IPS-NIHi11 (cell line): ENCODE measurements around the gene CNRIP1.
"Not testable (repeated sequence)": the region's sequence is repeated elsewhere in the genome, so short reads cannot be mapped to it uniquely, and the experiment has no call there.

Experiments
- DNase-seq: peaks from one replicate; pipeline ENCODE4 v3.0.0; 2012; ENCODE audit warnings: mixed read lengths, low spot score

Gene CNRIP1, protein sequence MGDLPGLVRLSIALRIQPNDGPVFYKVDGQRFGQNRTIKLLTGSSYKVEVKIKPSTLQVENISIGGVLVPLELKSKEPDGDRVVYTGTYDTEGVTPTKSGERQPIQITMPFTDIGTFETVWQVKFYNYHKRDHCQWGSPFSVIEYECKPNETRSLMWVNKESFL

GRCh38 chr2:68319398-68320117, at the start of gene CNRIP1:
Gene CNRIP1 (minus strand): TSS chr2:68319949. CDS start chr2:68319400, 549 bp downstream.
- DNase-seq, result peak; percentile 69

DNA sequence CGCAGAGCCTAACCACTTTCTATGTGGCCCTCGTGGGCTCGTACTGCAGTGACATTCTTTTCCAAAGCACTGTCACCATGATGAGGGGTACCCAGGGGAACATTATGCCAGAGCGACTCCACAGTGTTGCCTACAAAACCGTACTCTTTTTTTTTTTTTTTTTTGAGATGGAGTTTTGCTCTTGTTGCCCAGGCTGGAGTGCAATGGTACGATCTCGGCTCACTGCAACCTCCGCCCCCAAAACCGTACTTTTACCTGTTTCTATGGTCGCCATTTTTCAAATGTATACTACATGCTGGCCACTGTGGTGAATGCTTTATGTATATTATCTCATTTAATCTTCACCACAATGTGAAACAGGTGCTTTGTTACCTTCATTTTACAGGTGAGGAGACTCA, 49.6 kb upstream of the CNRIP1 start:
- no peak for DNase-seq

GRCh38 chr2:68368654-68369336, 49.0 kb upstream of the CNRIP1 start:
- DNase-seq, result no peak

DNA sequence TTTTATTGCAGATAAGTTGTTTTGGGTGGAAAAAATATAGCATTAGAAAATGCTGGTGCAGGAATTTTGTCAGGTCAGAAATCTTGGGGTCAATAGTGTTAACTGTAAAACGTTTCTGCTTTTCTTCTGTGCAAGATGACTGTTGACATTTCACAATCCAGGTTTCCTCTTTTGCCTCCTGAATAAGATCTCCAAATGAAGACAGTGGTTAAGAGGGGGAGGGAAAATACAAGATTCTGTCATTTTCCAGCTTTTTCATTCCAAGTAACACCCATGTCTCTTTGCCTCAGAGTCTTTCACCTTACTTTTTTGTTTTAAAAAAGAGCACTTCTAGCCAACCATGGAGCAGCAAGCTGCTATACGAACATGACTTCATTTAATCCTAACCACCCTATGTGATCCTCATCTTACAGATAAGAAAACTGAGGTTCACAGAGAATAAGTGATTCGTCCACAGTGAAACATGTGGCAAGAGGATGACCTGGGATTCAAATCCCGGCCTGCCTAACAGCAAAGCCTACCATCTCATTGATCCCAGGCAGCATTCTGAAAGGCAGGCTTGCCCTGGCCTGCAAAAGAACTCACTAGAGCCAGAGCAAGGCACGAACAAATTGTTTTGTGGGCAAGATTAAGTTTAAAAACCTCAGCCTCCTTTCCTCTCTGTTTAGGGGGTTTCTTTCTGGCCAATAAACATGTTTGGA, 48.4 kb upstream of the CNRIP1 start:
- no peak for DNase-seq

GRCh38 chr2:68366083-68366560, 46.4 kb upstream of the CNRIP1 start:
- DNase-seq, result no peak

GRCh38 chr2:68365087-68365486, 45.3 kb upstream of the CNRIP1 start, which contains the start of gene PLEK:
Gene PLEK (plus strand): TSS chr2:68365282. CDS start chr2:68365352, 70 bp downstream.
- no peak for DNase-seq

DNA sequence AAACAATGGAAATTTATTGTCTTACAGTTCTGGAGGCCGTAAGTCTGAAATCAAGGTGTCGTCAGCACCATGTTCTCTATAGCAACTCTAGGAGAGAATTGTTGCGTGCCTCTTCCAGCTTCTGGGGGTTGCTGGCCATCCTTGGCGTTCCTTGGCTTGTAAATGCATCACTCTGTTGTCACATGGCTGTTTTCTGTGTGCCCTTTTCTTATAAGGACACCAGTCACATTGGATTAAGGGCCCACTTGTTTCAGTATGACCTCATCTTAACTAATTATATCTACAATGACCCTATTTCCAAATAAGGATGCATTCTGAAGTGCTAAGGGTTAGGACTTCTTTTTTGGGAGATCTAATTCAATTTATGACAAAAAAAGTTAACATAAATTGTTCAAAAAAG, 44.0 kb upstream of the CNRIP1 start:
- no peak for DNase-seq

- no peak for DNase-seq
Observed at GRCh38 chr2:68362749-68363148, 43.0 kb upstream of the CNRIP1 start.

DNA sequence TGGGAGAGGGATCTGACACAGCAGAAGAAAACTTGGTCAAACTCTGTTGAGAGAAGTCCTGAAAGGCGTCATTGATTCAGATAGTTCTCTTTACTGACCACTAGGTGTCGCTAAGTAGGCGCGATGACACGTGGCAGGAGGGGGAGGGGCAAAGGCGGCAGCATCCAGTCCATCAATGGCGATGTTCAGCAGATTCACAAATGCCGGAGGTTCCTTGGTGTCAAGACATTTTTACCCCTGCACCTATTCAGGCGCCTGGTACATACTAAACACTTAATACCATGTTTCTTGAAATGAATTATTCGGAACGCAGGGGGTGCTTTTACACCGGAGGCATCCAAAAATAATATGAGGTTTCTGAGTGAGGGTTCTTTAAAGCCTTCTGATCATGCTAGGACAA, 42.3 kb upstream of the CNRIP1 start:
- peak; percentile 77 for DNase-seq

DNA sequence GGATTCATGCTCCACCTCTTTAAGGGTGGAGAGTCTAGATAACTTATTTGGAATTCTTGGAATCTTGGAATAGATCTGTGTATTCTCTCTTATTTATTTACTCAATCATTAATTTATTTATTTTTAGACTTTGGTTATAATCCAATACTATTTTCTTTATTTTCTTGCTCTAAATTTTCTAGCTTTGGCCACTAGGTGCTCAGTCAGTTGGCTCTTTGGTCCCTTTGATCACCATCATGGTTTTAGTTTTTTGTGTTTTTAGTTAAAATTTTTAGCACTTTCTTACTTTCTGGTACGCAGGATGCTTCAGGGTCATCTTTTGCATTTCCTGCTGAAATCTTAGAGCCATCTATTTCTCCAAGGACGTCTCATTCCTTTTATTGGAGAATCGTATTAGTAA, 40.1 kb upstream of the CNRIP1 start:
- no peak for DNase-seq

DNA sequence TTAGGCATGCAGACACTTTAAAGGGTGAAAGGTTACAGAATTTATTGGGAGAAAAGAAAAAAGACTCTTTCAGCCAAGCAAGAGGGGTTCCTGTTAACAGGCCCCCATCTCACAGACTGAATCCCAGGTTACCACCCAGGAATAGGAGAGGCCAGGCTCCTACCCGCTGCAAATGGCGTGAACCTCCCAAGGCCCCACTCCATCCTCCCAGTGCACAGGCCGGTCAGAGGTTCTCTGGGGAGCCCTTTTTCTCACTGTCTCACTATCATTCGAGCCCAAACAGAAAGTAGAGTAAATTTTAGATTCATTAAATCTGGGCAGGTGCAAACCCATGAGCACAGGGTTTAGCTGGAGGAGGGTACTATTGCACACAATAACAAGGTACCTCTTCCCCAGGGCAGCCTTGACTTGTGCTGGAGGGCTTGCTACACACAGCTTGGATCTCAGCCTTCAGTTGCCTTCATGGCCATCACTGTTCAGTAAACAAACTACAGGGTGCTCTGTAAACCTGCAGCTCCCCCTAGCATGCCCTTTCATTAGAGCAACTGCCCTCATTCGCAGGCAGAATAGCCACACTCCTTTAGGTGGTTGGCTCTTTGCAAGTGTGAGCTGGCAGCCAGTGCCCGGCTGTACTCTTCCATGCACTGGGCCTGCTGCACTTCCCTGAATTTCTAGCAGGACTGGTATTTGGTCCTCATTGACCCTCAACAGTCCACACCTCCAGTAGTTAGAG, 38.0 kb upstream of the CNRIP1 start:
- peak; percentile 67 for DNase-seq

- no peak for DNase-seq
Observed at GRCh38 chr2:68356599-68357239, 37.0 kb upstream of the CNRIP1 start.

DNA sequence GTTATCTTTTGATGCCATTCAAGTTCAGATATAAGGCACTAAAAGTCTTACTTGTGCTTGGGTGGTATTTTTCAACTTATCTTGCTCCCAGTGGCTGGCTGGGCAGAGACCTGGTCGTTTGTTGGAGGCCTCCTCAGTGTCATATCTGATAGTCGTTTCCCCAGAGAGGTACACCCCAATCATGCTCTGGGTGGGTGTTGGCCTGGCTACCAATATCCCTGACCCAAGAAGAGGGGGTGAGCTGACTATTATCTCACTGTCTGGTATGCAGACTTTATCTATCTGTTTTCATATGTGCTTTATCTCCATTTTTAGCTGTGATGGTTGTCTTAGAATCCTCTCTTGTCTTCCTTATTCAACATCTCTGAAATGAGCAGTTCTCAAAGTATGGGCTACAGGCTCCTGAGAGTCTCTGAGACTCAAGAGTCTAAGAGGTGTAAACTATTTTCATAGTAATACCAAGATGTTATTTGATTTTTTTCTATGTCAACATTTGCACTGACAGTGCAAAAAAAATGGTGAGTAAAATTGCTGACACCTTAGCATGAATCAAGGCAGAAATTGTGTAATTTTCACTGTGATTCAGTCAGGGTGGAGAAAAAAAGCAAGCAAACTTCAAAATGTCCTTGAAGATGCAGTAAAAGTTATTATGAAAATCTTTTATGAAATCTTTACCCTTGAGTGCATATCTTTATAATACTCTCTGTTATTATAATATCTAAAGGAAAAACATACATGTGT, 33.1 kb upstream of the CNRIP1 start:
- DNase-seq, result no peak

DNA sequence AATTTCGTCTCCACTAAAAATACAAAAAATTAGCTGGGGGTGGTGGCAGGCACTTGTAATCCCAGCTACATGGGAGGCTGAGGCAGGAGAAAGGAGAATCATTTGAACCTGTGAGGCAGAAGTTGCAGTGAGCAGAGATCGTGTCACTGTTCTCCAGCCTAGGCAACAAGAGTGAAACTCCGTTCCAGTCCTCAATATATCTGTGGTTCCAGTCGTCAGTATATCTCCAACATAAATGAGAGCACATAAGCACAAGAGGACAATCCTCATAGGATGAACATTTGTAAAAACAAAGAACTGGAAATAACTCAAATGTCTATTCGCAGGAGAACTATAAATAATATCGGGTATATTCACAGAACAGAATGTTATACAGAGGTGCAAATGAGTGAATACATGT, 32.2 kb upstream of the CNRIP1 start:
- DNase-seq, result no peak

- not testable (repeated sequence) for DNase-seq
Observed at GRCh38 chr2:68349091-68349490, 29.3 kb upstream of the CNRIP1 start.

- peak; percentile 29 for DNase-seq
Observed at GRCh38 chr2:68345129-68345875, 25.6 kb upstream of the CNRIP1 start.

- DNase-seq, result no peak
Observed at GRCh38 chr2:68344031-68344430, 24.3 kb upstream of the CNRIP1 start.

- no peak for DNase-seq
Observed at GRCh38 chr2:68342470-68342869, 22.7 kb upstream of the CNRIP1 start.

DNA sequence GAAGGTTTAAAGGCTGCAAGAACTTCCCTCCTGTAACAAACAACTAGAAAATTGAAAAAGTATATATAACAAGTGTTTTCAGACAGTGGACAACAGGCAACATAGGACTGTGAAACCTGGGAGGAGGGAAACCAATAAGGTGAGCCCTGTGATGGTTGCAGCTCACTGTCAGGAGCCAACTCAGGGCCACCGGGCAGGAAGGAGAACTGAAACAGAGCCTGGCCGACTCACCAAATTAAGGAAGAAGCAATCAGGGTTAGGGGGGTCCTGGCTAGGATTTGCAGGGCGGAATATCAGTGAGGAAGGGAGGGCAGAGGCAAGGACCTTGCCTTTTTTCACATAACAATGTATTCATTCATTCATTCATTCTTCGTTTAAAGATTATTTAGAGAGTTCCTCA, 21.8 kb upstream of the CNRIP1 start:
- DNase-seq, result no peak

DNA sequence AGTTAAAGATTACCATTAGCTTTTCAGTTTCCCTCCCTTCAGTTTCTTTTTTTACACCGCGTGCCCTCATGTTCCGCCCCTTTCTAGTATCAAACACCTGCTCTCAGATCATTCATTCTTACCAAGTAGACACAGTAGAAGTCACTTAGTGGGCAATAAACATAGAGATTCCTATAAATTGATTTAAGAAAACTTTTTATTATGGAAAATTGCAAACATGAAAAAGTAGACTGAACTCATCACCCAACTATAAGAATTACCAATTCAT, 21.2 kb upstream of the CNRIP1 start:
- DNase-seq, result no peak
